OCI-LY7 (cell line): Measurements from ENCODE around the gene MYO18A. TPM values are rescaled to one million over a fixed set of nuclear protein-coding genes. Genes with fewer than 3 reads are reported as not detected.

ENCODE experiments used
- BruUV-seq: library from RNA; stranded (reverse); fragments of 400-500 nt; replicated peaks from 2 replicates; lab custom pipeline; 2021; lab: Mats Ljungman, UMichigan
- CTCF ChIA-PET: fragments of 300-600 bp; sonication (Branson Sonifier 250); formaldehyde crosslinking; loops from one replicate; lab custom pipeline; 2022; ENCODE audit warnings: antibody characterized with exemption; ENCODE audit not compliant: unreplicated experiment; lab: Charles Lee
- POLR2A ChIA-PET: fragments of 300-600 bp; sonication (Branson Sonifier 250); formaldehyde crosslinking; loops from one replicate; lab custom pipeline; 2022; ENCODE audit warnings: antibody characterized with exemption; lab: Charles Lee
- DNase-seq: peaks from one replicate; pipeline ENCODE4 v3.0.0-alpha.2; 2015; ENCODE audit warnings: low spot score
- H2AFZ ChIP-seq: fragments of 200-600 bp; sonication (generic), shearing (Covaris generic); 2 replicates; pipeline ENCODE4 v1.6.1; 2014; ENCODE audit warnings: mild to moderate bottlenecking, antibody characterized with exemption, low read length, moderate library complexity
- H3K27ac ChIP-seq: fragments of 200-600 bp; sonication (generic); 2 replicates; pipeline ENCODE4 v1.5.1; 2014; ENCODE audit warnings: mixed run types, low read depth, mild to moderate bottlenecking, moderate library complexity, low read length, inconsistent platforms; ENCODE audit not compliant: poor library complexity, severe bottlenecking
- H3K36me3 ChIP-seq: fragments of 200-600 bp; sonication (generic); 2 replicates; pipeline ENCODE4 v1.6.1; 2014; ENCODE audit warnings: mild to moderate bottlenecking, antibody characterized with exemption, low read length, moderate library complexity, mixed read lengths; ENCODE audit not compliant: insufficient read depth
- H3K4me1 ChIP-seq: fragments of 200-600 bp; sonication (generic); 2 replicates; pipeline ENCODE4 v1.5.1; 2014; ENCODE audit warnings: mild to moderate bottlenecking, low read length; ENCODE audit not compliant: insufficient read depth, poor library complexity, severe bottlenecking
- H3K4me2 ChIP-seq: fragments of 200-600 bp; sonication (generic); 2 replicates; pipeline ENCODE4 v1.6.1; 2014; ENCODE audit warnings: mild to moderate bottlenecking, low read length
- H3K4me3 ChIP-seq: fragments of 200-600 bp; sonication (generic); 2 replicates; pipeline ENCODE4 v1.5.1; 2014; ENCODE audit warnings: mild to moderate bottlenecking, low read depth, low read length; ENCODE audit not compliant: poor library complexity, severe bottlenecking
- H3K79me2 ChIP-seq: fragments of 200-600 bp; sonication (generic); 2 replicates; pipeline ENCODE4 v1.6.1; 2016; ENCODE audit warnings: low read depth, mild to moderate bottlenecking, low read length, moderate library complexity, mixed read lengths; ENCODE audit not compliant: insufficient read depth
- H3K9me2 ChIP-seq: fragments of 200-600 bp; sonication (generic); 2 replicates; pipeline ENCODE4 v1.6.1; 2016; ENCODE audit warnings: mild to moderate bottlenecking, low read length, mixed read lengths; ENCODE audit not compliant: insufficient read depth
- H3K9me3 ChIP-seq: fragments of 200-600 bp; sonication (generic); 2 replicates; pipeline ENCODE4 v1.6.1; 2014; ENCODE audit warnings: mild to moderate bottlenecking, mixed run types, low read length, mixed read lengths
- H4K20me1 ChIP-seq: fragments of 200-600 bp; sonication (generic); 2 replicates; pipeline ENCODE4 v1.6.1; 2014; ENCODE audit warnings: mild to moderate bottlenecking, antibody characterized with exemption, low read length, moderate library complexity, mixed read lengths; ENCODE audit not compliant: insufficient read depth
- CTCF ChIP-seq: fragments of 200-600 bp; sonication (generic); conservative IDR thresholded peaks from 2 replicates; pipeline ENCODE4 v1.5.1; 2014; ENCODE audit warnings: mild to moderate bottlenecking, antibody characterized with exemption, low read length, moderate library complexity, mixed read lengths
- EZH2phosphoT487 ChIP-seq: fragments of 200-600 bp; sonication (generic); IDR thresholded peaks from 2 replicates; pipeline ENCODE4 v1.6.1; 2018; ENCODE audit warnings: low read depth, borderline replicate concordance, mild to moderate bottlenecking, mixed run types, antibody characterized with exemption, low read length, moderate library complexity, mixed read lengths
- intact Hi-C: fragments of 100-400 bp; cut with micrococcal nuclease; formaldehyde crosslinking; loops from one replicate; pipeline ENCODE4 v1.10.0; 2022; ENCODE audit not compliant: unreplicated experiment
- total RNA-seq, 2 experiments: library from RNA; depleted of rRNA in 1 of 2; stranded (reverse); fragments of >200 nt in 1 of 2; shearing (Covaris generic) in 1 of 2; gene quantifications; 2 replicates each; pipeline ENCODE4 v1.2.3, GENCODE V29; 2014 to 2022

Gene MYO18A
- total RNA-seq, 2 experiments from 2014 or later: 124 to 128 TPM

DNA sequence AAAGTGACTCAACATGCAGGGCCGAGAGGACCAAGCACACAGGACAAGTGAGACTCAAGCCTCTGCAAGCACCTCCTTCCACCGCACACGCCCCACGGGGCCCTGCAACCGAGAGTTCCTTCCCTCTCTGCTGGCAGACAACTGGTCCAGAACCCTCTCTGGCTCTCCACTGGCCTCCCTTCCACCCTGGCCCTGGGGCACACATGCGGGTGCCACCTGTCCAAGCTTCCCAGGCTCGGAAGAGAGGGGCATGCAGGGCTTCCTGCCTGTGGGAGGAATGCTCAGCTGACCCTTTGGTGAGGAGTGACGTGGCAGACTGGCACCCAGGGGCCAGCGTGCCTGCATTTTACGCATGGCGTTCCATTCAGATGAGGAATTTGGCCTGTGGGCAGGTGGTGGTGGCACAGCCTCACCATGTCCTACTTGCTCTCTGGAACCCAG is 77.4 kb downstream of the MYO18A start:
- Histone ChIP-seq H3K4me2 (no peak overlapping the region), H3K36me3 (peaks cover 55% of the 10 kb centered on the region)
- CTCF ChIA-PET: no interaction called here

DNA sequence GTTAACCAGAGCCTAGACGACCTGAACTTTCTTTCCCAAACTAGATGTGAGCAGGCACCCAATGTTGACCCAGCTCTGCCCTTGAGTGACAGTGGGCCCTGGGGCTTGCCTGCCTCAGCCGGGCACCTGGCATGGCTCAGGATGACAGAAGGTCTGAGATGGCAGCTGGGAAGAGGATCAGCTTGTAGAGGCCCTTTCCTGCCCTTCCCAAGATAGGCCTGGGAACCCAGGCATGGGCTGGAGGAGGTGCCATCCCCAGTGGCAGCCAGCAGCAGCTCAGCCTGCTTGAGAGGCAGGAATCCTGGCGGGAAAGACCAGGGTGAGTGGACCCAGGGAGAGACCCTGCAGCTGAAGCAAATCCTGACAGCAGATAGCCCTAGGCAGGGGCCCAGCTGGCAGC is 78.2 kb downstream of the MYO18A start:
- H3K4me2 ChIP-seq: no peak overlapping the region
- DNase-seq: no peak
- no peaks in the 10 kb centered on the region for H3K9me2 ChIP-seq
- BruUV-seq: no TSS peak
- no peak overlapping the region for H2AFZ ChIP-seq
- TF ChIP-seq CTCF (no peak), EZH2phosphoT487 (no peak)
- H3K79me2 ChIP-seq: no peaks in the 10 kb centered on the region
- H3K36me3 ChIP-seq: peaks cover 56% of the 10 kb centered on the region
- intact Hi-C loops: no loop called here
- ChIA-PET POLR2A (no interaction called here), CTCF (no interaction called here)
- no peaks in the 10 kb centered on the region for H3K4me1 ChIP-seq
- no peaks in the 10 kb centered on the region for H4K20me1 ChIP-seq
- no peak overlapping the region for H3K4me3 ChIP-seq
- H3K27ac ChIP-seq: no peak overlapping the region
- H3K9me3 ChIP-seq: no peaks in the 10 kb centered on the region

More for the DNA sequence above, 77.4 kb downstream of the MYO18A start:
- no peak for DNase-seq
- POLR2A ChIA-PET: no interaction called here
- H4K20me1 ChIP-seq: no peaks in the 10 kb centered on the region
- no peaks in the 10 kb centered on the region for H3K79me2 ChIP-seq
- H3K9me2 ChIP-seq: no peaks in the 10 kb centered on the region
- intact Hi-C loops: no loop called here
- no peak overlapping the region for H3K4me3 ChIP-seq
- no peak overlapping the region for H3K27ac ChIP-seq
- TF ChIP-seq EZH2phosphoT487: no peak
- no peak for TF ChIP-seq CTCF
- no peaks in the 10 kb centered on the region for H3K9me3 ChIP-seq
- no peak overlapping the region for H2AFZ ChIP-seq
- no TSS peak for BruUV-seq
- H3K4me1 ChIP-seq: no peaks in the 10 kb centered on the region

- Histone ChIP-seq H2AFZ (no peak overlapping the region), H3K4me3 (no peak overlapping the region), H4K20me1 (no peaks in the 10 kb centered on the region), H3K4me1 (no peaks in the 10 kb centered on the region), H3K9me3 (no peaks in the 10 kb centered on the region), H3K4me2 (no peak overlapping the region), H3K36me3 (peaks cover 57% of the 10 kb centered on the region), H3K79me2 (no peaks in the 10 kb centered on the region), H3K9me2 (no peaks in the 10 kb centered on the region), H3K27ac (no peak overlapping the region)
- no peak for TF ChIP-seq CTCF
- TF ChIP-seq EZH2phosphoT487: no peak
- intact Hi-C loops: no loop called here
- CTCF ChIA-PET: no interaction called here
- no peak for DNase-seq
- BruUV-seq: no TSS peak
- POLR2A ChIA-PET: no interaction called here
Observed at GRCh38 chr17:29100296-29100695, 79.9 kb downstream of the MYO18A start.
